GM23248 (cell line): Measurements from ENCODE around the gene UGT1A4.

ENCODE experiments used
- EZH2 ChIP-seq: fragments of 200-600 bp; sonication (generic); IDR thresholded peaks from 2 replicates; pipeline ENCODE4 v1.6.1; 2018; ENCODE audit warnings: antibody characterized with exemption, mild to moderate bottlenecking; ENCODE audit not compliant: insufficient read depth, poor library complexity, severe bottlenecking
- EZH2phosphoT487 ChIP-seq: fragments of 200-600 bp; sonication (generic); IDR thresholded peaks from 2 replicates; pipeline ENCODE4 v1.6.1; 2018; ENCODE audit warnings: antibody characterized with exemption, moderate library complexity, mild to moderate bottlenecking, low read depth; ENCODE audit not compliant: insufficient read depth

DNA sequence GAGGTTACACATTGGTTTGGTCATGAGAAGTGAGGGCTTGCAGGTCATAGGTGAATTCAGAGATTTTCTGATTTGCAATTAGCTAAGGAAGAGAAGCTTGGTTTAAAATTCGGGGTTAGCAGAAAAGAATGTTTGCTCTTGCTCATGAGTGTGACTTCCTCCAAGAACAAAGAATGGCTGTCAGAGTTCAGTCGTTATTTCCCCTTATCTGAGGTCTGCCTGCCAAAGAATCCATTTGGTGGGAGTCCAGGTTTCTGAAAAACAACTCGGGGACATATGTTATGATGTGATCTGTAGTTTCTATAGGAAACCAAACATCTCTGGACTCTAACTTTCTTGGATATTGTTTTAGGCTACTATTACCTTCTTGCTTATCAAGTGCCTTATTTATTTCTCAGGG, 29.0 kb upstream of the UGT1A4 start:
- TF ChIP-seq EZH2phosphoT487 (no peak), EZH2 (no peak)
